ENCODE data around the gene CYP3A4. TPM values are rescaled to one million over a fixed set of nuclear protein-coding genes. Genes with fewer than 3 reads are reported as not detected.

Gene CYP3A4
- total and polyA plus RNA-seq, 9 of the 15 experiments (the other 6 are each of a cell fraction or from before 2014, with no cell fraction given), result 0.07 to 0.08 TPM; not detected in 7

GRCh38 chr7:99709838-99710578 is 74.0 kb downstream of the CYP3A4 start:
- peak; percentile 46 for FAIRE-seq

More at GRCh38 chr7:99709838-99710578, 74.0 kb downstream of the CYP3A4 start:
- Histone ChIP-seq H3K9ac (ENCODE audit: insufficient read depth in 1 of 2, low read depth in 2 of 2, low read length in 2 of 2) (no peak overlapping the region), H3K79me2 (ENCODE audit: control insufficient read depth, insufficient read depth, low read length) (no peaks in the 10 kb centered on the region), H3K4me3 (no peak overlapping the region), H3K9me1 (ENCODE audit: control insufficient read depth, insufficient read depth, low read length) (no peaks in the 10 kb centered on the region), H3K27me3 (ENCODE audit: control insufficient read depth in 2 of 2, insufficient read depth in 2 of 2, low read length in 2 of 2) (no peaks in the 10 kb centered on the region), H3K9me3 (replicated peaks; ENCODE audit: control insufficient read depth, insufficient read depth, low read depth, low read length) (no peaks in the 10 kb centered on the region), H3K4me2 (ENCODE audit: insufficient read depth, low read length) (no peak overlapping the region), H3K27ac (ENCODE audit: extremely low read depth, low read depth, low read length) (no peak overlapping the region), H3K4me1 (replicated peaks in 1 of 2; ENCODE audit: control insufficient read depth in 2 of 2, insufficient read depth in 2 of 2, low read length in 2 of 2) (peaks cover 3% of the 10 kb centered on the region in 2 experiments; a peak in 3 of 5 replicates), H2AFZ (ENCODE audit: low read depth, low read length) (no peak overlapping the region), H3K36me3 (ENCODE audit: control insufficient read depth, insufficient read depth, low read length) (no peaks in the 10 kb centered on the region), H4K20me1 (replicated peaks; ENCODE audit: control insufficient read depth, insufficient read depth, low read length) (no peaks in the 10 kb centered on the region)
- in situ Hi-C loops (cut with MboI) (no loop called here), intact Hi-C loops (cut with micrococcal nuclease) (no loop called here)
- DNase-seq (ENCODE audit: extremely low read depth in 1 of 4, low spot score in 3 of 4) (no peak), ATAC-seq (peak; percentile 49; the same call in 2 of the 3 replicates)
- TF ChIP-seq ZNF354B (CRISPR knock-in tag; IDR thresholded peaks at IDR 0.05) (no peak), BCOR (IDR thresholded peaks at IDR 0.05) (no peak), RFX1 (IDR thresholded peaks at IDR 0.05) (no peak), ATF4 (CRISPR knock-in tag; IDR thresholded peaks at IDR 0.05) (no peak), RBM14 (IDR thresholded peaks at IDR 0.05; ENCODE audit: borderline replicate concordance, insufficient read depth, low read depth, low read length) (no peak), TSC22D4 (tag; IDR thresholded peaks at IDR 0.05) (no peak), KLF10 (CRISPR knock-in tag; IDR thresholded peaks at IDR 0.05) (no peak), SRSF7 (optimal IDR thresholded peaks at IDR 0.05; ENCODE audit: low read depth, low read length) (no peak), TBL1XR1 (IDR thresholded peaks at IDR 0.05; ENCODE audit: low read length in 2 of 2) (no peak), DLX4 (CRISPR knock-in tag; IDR thresholded peaks at IDR 0.05) (no peak), GABPB1 (CRISPR knock-in tag; IDR thresholded peaks at IDR 0.05) (no peak), NR3C1 (CRISPR knock-in tag; IDR thresholded peaks at IDR 0.05) (no peak)
- 23% methylated on average over 2 of the region's 2 CpGs for WGBS (ENCODE audit: insufficient coverage, low coverage, missing lambda C conversion rate)
- BruUV-seq (replicated peaks), result no TSS peak
- CTCF ChIA-PET (ENCODE audit: low intra/inter-chr PET ratio), result no interaction called here
- POLR2A ChIA-PET, result interaction anchor here (0.6 to 2.0 kb wide), 3 partner anchors 10 to 17 kb away, joined by 3 to 6 read pairs (median 3); no protein-coding TSS in a partner anchor

Data from K562 (cell line).